NCI-H1417 (cell line): ENCODE data around the gene PTPRF.

Source experiments
- DNase-seq, 3 experiments: peaks; one replicate each; lab custom pipeline; 2025; lab: John Stamatoyannopoulos, UW

PTPRF gene

DNA sequence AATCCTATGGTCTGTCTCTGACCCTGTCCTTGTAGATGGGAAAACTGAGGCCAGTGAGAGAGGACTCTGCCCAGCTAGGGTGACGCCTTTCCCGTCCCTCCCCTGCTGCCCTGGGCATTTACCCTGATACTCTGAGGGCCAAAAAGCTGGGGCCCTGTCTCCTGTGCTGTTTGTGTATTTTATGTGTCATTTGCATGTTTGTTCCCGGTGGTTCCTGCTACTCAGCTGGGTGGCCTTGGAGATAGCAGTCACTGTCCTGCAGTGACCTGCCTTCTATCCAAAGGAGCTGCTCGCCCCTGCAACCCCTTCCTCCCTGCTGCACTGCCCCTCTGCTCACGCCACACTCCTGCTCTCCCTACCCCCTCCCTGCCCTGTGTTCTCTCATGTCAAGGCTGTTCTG is 78.1 kb downstream of the PTPRF start:
- no peak for DNase-seq

DNA sequence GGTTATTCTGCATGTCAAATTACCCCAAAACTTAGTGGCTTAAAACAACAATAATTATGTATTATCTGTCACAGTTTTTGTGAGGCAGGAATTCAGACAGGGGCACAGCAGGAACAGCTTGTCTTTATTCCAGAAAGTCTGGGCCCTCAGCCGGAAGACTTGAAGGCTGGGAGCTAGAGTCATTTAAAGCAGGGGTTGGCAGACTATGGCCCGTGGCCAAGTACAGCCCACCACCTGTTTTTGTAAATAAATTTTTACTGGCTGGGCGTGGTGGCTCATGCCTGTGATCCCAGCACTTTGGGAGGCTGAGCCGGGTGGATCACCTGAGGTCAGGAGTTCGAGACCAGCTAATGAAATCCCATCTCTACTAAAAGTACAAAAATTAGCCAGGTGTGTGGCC is 79.7 kb downstream of the PTPRF start:
- DNase-seq = no peak

DNA sequence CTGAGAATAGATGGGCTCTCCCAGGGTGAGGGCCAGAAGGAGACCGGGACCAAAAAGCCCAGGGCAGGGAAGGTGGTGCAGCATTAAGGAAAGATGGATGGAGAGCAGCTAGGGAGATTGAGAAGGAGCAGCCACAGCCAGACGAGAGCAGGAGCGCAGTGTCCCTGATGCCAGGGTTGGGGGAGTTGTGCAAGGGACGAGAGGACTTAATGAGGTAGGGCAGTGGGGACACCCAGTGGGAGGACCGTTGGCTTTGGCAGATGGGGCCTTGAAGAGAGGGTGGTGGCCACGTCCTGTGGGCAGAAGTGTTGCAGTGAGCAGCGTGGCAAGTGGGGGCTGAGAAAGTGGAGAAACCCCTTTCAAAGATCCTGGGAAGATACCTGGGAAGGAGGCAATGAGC is 81.3 kb downstream of the PTPRF start:
- DNase-seq = no peak

- no peak for DNase-seq
Observed at GRCh38 chr1:43612406-43612805, 81.7 kb downstream of the PTPRF start.

GRCh38 chr1:43613075-43613942 is 82.6 kb downstream of the PTPRF start:
- no peak for DNase-seq

GRCh38 chr1:43614211-43614610 is 83.5 kb downstream of the PTPRF start:
- no peak for DNase-seq

- no peak for DNase-seq
Observed at GRCh38 chr1:43614891-43615290, 84.2 kb downstream of the PTPRF start.

- no peak for DNase-seq
Observed at GRCh38 chr1:43616383-43616782, 85.7 kb downstream of the PTPRF start.

GRCh38 chr1:43617011-43617410 is 86.3 kb downstream of the PTPRF start:
- no peak for DNase-seq

- DNase-seq = no peak
Observed at GRCh38 chr1:43617668-43618067, 87.0 kb downstream of the PTPRF start.

DNA sequence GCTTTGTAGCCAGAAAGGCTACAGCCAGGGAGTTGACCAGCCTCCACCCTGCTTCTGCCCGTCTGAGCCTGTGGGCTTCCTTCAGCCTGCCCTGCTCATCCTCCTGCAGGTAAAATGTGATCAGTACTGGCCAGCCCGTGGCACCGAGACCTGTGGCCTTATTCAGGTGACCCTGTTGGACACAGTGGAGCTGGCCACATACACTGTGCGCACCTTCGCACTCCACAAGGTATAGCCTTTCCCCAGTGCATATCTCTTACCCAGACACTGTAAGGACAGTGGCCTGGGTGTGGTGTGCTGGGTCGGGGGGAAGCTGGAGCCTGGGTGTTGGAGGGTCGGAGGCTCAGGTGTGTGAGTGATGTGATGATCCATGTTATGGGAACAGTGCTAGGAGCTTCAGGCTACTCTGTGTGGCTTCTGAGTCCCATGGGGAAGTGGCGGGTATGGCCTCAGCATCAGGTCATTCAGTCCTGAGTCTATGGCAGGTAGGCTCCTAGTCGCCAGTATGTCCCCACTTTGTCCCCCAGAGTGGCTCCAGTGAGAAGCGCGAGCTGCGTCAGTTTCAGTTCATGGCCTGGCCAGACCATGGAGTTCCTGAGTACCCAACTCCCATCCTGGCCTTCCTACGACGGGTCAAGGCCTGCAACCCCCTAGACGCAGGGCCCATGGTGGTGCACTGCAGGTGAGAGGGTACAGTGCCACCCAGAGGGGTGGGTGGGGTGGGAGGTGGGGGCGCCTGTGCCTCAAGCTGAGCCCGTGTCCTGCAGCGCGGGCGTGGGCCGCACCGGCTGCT is 88.0 kb downstream of the PTPRF start:
- no peak for DNase-seq

- no peak for DNase-seq
Observed at GRCh38 chr1:43619314-43619790, 88.7 kb downstream of the PTPRF start.

DNA sequence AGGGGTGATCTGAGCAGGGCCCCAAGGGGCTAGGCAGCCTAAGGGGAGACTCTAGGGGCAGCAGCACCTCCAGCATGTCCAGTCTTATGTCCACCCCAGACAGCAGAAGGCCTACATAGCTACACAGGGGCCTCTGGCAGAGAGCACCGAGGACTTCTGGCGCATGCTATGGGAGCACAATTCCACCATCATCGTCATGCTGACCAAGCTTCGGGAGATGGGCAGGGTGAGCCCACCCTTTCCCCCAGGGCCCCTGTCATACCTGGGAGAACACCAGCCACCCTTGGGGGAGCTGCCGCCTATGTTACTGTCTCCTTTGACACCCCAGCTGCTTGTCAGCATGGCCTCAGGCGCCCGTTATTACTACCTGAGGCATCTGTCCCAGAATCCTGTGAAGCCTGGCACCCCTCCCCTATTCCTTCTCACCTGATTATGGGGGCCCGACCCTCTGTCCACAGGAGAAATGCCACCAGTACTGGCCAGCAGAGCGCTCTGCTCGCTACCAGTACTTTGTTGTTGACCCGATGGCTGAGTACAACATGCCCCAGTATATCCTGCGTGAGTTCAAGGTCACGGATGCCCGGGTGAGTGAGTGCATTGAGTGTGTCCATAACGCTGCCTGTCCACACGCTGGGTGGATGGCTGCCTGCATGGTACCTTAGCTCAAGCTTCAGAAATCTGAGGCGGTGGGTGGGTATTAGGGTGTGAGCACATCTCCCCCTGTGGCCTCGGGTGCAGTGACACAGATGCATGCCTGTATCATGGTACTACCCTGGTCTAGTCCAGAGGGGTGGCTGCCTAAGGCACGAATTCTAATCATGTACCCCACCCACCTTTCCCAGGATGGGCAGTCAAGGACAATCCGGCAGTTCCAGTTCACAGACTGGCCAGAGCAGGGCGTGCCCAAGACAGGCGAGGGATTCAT is 89.6 kb downstream of the PTPRF start:
- no peak for DNase-seq

DNA sequence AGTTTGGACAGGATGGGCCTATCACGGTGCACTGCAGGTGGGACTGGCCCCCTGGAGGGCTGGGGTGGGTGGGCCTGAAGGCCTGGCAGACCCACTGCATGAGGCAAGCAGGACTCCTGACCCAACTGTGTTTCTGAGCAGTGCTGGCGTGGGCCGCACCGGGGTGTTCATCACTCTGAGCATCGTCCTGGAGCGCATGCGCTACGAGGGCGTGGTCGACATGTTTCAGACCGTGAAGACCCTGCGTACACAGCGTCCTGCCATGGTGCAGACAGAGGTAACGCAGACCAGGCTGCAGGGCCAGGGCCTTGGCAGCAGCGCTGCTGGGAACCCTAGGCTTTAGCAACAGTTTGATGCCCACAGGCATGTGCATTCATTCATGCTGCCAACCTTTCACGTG is 90.3 kb downstream of the PTPRF start:
- no peak for DNase-seq

- DNase-seq = no peak
Observed at GRCh38 chr1:43621386-43621785, 90.7 kb downstream of the PTPRF start.

- DNase-seq = no peak
Observed at GRCh38 chr1:43621861-43622260, 91.2 kb downstream of the PTPRF start.

DNA sequence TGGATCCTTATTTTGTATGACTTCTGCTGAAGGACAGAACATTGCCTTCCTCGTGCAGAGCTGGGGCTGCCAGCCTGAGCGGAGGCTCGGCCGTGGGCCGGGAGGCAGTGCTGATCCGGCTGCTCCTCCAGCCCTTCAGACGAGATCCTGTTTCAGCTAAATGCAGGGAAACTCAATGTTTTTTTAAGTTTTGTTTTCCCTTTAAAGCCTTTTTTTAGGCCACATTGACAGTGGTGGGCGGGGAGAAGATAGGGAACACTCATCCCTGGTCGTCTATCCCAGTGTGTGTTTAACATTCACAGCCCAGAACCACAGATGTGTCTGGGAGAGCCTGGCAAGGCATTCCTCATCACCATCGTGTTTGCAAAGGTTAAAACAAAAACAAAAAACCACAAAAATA is 91.8 kb downstream of the PTPRF start:
- no peak for DNase-seq

GRCh38 chr1:43622901-43623780 is 92.5 kb downstream of the PTPRF start:
- no peak for DNase-seq

- DNase-seq = no peak
Observed at GRCh38 chr1:43625063-43625780, 94.5 kb downstream of the PTPRF start.

DNA sequence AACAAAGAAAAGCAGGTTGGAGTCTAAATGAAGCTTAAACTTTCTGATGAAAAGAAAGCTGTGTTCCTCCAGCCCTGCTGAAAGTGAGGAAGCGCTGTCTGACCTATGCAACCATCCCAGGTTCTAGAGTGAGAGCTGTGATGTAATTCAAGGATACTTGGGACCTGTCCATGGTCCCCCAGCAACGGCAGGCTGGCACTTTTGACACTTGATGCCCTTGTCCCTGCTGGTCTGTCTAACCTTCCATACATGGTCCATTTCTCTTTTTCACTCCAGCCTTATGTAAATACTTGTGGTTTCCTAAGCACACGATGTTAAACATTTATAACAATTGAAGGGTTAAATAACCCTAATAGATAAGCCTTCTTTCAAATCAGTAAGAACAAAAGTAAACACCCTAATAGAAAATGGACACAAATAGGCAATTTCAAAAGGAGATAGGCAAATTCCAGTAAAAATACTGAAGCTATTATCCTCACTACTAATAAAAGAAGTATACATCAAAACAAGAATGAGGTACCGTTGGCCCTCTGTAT is 101.5 kb downstream of the PTPRF start:
- DNase-seq = peak in 1 of 3 experiments; percentile 22
